ENCODE data around the gene WNT9A. TPM values are rescaled to one million over a fixed set of nuclear protein-coding genes. Genes with fewer than 3 reads are reported as not detected.

WNT9A gene
- total RNA-seq, 6 experiments from 2014 or later: 0.09 to 0.19 (median 0.10) TPM; not detected in 1

DNA sequence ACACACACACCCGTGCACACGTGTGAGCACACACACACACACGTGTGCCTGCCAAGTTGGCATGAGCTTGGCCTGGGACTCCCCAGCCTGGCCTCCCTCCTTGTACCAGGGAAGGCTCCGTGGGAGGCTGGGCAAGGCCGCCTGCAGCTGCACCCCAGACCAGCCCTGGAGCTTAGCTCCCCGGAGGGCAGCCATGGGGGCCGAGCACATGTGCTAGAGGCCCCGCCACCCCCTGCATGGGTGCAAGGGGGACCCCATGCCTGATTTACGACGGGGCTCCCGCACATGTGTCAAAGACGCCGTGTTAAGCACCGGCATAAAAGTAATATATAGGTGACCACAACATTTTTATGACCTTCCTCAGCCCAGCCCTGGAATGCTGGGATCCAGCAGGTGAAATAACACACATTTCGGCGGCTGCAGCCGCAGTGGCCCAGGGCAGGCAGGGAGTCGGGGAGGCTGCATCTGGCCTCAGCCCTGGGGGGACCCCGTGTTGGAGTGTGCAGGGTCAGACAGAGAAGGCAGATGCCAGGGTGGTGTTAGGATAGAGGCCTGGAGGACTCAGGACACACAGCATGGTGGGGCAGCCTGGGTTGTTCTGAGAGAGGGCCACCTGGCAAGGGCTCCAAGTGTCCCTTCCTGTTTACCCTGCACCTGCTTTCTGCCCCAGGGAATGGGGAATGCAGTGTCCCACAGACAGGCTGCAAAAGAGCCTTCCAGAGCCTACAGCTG is 56.3 kb downstream of the WNT9A start:
- Histone ChIP-seq H3K4me3 (no peak overlapping the region), H3K4me1 (no peaks in the 10 kb centered on the region), H3K27ac (no peak overlapping the region), H3K9me3 (no peaks in the 10 kb centered on the region), H3K36me3 (no peaks in the 10 kb centered on the region), H3K27me3 (no peaks in the 10 kb centered on the region)
- TF ChIP-seq, protein P1, sequence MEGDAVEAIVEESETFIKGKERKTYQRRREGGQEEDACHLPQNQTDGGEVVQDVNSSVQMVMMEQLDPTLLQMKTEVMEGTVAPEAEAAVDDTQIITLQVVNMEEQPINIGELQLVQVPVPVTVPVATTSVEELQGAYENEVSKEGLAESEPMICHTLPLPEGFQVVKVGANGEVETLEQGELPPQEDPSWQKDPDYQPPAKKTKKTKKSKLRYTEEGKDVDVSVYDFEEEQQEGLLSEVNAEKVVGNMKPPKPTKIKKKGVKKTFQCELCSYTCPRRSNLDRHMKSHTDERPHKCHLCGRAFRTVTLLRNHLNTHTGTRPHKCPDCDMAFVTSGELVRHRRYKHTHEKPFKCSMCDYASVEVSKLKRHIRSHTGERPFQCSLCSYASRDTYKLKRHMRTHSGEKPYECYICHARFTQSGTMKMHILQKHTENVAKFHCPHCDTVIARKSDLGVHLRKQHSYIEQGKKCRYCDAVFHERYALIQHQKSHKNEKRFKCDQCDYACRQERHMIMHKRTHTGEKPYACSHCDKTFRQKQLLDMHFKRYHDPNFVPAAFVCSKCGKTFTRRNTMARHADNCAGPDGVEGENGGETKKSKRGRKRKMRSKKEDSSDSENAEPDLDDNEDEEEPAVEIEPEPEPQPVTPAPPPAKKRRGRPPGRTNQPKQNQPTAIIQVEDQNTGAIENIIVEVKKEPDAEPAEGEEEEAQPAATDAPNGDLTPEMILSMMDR (IDR thresholded peaks at IDR 0.05): no peak
- no peak for TF ChIP-seq POLR2A (IDR thresholded peaks at IDR 0.05)
- WGBS (ENCODE audit: insufficient coverage, low coverage, low lambda C conversion rate, missing lambda C conversion rate): 60% methylated on average over 1 of the region's 19 CpGs
- intact Hi-C loops (cut with DNase I): no loop called here
- peak; percentile 15 to 41 (median 29) for DNase-seq
- no peak for ATAC-seq

DNA sequence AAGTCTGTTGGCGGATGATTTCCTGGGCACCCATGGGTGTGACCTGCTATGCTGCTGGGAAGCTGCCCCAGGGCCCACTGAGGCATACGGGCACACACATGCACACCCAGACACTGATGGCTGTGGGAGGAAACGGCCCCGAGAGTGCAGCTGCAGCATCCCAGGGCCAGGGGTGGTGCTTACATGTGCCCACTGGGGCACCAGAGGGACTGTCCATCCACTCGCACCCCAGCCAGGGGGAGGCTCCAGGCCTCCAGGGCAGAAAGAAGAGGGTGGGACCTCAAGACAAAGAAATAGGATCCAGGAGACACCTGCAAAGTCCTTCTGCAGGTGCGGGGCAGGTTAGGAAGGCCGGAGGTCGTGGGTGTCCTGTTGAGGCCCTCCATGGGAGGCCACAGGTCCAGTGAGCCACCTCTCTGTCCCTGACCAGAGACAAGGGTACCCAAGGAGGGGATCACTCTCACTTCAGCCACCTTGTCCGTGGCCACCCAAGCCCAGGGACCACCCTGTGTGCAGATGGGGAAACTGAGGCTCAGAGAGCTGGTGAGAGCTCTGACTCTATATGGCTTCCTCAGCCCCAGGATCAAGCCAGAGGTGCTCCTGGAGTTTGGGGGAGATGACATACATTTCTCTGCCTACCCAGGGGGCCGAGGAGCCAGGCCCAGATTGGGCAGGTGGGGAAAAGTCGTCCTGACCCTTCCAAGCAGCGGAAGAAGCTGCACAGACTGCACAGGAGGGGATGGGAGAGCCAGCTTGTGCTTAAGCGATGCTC is 57.1 kb downstream of the WNT9A start:
- H3K4me3 ChIP-seq: no peak overlapping the region
- no peak overlapping the region for H3K27ac ChIP-seq
- TF ChIP-seq, protein P1 (IDR thresholded peaks at IDR 0.05): no peak
- no peak for TF ChIP-seq POLR2A (IDR thresholded peaks at IDR 0.05)
- DNase-seq (peak in 1 of 3 donors; percentile 42), ATAC-seq (no peak)
- 17% methylated on average over 1 of the region's 13 CpGs for WGBS (ENCODE audit: insufficient coverage, low coverage, low lambda C conversion rate, missing lambda C conversion rate)
- H3K9me3 ChIP-seq: no peaks in the 10 kb centered on the region
- no peaks in the 10 kb centered on the region for H3K36me3 ChIP-seq
- intact Hi-C loops (cut with DNase I): no loop called here
- H3K4me1 ChIP-seq: no peaks in the 10 kb centered on the region
- no peaks in the 10 kb centered on the region for H3K27me3 ChIP-seq

DNA sequence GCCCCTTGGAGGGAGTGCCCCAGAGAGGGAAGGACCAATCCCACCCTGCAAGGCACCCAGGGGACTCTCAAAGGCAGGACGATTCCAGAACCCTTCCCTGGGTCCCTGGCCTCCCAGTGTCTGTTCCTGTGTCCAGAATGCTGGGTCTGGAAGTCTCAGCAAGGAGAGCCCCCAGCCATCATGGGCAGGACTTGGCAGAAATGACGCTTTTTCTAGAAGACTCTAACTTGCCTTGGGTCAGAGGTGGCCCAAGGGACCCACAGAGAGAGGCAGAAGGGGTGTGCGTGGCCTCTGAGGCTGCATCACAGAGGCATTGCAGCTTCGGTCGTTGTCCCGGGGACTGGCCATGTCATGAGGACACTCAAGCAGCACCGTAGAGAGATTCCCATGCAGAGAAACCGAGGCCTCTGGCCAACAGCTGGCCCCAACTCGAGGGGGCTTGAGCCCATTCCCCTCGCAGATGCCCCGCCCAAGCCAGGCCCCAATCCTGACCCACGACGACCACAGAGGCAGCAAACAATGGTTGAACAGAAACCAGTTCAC is 57.8 kb downstream of the WNT9A start:
- Histone ChIP-seq H3K27me3 (no peaks in the 10 kb centered on the region), H3K4me3 (no peak overlapping the region), H3K36me3 (no peaks in the 10 kb centered on the region), H3K27ac (no peak overlapping the region), H3K4me1 (no peaks in the 10 kb centered on the region), H3K9me3 (no peaks in the 10 kb centered on the region)
- peak in 2 of 3 donors; percentile 33 to 46 for DNase-seq
- ATAC-seq: no peak
- WGBS (ENCODE audit: insufficient coverage, low coverage, low lambda C conversion rate, missing lambda C conversion rate): 83% methylated on average over 1 of the region's 13 CpGs
- TF ChIP-seq POLR2A (IDR thresholded peaks at IDR 0.05): no peak
- TF ChIP-seq, protein P1 (IDR thresholded peaks at IDR 0.05): no peak
- intact Hi-C loops (cut with DNase I): no loop called here

DNA sequence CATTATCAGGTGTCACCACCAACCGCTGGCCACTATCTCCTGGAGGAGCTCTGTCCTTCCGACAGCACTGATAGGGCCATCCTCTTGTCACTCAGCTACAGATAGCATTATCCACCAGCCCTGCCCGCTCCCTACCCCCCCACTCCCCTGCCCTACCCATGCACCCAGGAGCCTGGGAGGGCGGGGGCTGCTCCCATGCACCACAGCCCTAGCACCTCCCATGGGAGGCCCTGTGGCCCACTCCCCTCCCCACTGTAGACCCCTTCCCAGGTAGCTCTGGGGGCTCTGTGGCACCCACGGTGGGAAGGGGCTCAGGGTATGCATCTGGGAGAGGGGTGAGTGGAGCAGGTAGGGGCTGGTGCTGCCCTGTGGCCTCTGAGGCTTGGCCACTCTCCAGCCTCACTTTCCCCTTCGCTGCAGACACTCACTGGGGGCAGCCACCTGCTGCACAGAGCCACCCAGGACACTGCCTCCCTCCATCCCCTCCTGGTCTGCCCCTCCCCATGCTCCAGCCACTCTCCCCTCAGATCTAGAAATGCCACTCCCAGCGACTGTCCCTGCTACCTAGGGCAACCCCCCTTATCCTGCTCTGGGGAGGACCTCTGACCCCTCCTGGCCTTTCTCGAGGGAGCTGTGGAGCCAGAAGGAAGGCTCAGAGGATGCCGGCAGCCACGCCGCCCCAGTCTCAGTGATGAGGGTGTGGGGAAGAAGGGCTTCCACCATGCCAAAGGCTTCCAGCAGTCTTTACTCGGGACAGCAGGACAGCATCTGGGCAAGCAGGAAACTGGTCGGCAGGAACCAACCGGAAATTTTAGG is 58.5 kb downstream of the WNT9A start:
- Histone ChIP-seq H3K27me3 (no peaks in the 10 kb centered on the region), H3K4me1 (no peaks in the 10 kb centered on the region), H3K9me3 (no peaks in the 10 kb centered on the region), H3K27ac (no peak overlapping the region), H3K36me3 (no peaks in the 10 kb centered on the region), H3K4me3 (no peak overlapping the region)
- intact Hi-C loops (cut with DNase I): no loop called here
- 26% methylated on average over 2 of the region's 14 CpGs for WGBS (ENCODE audit: insufficient coverage, low coverage, low lambda C conversion rate, missing lambda C conversion rate)
- ATAC-seq (no peak), DNase-seq (peak in 2 of 3 donors; percentile 14 to 31)
- TF ChIP-seq, protein P1 (IDR thresholded peaks at IDR 0.05): no peak
- TF ChIP-seq POLR2A (IDR thresholded peaks at IDR 0.05): no peak

All from right lobe of liver (tissue), 6 donors.